ENCODE results near the gene KCND3. TPM values are rescaled to one million over a fixed set of nuclear protein-coding genes. Genes with fewer than 3 reads are reported as not detected.

KCND3 gene
- total RNA-seq, 2 experiments from 2014 or later, result not detected

- Mint-ChIP-seq H3K9me3 (no peaks in the 10 kb centered on the region), H3K4me3 (no peak overlapping the region)
These were observed 265.6 kb downstream of the KCND3 start for GRCh38 chr1:111723871-111724270.

GRCh38 chr1:111723091-111723806 is 266.2 kb downstream of the KCND3 start:
- Mint-ChIP-seq H3K27ac (no peak overlapping the region), H3K4me3 (no peak overlapping the region), H3K4me1 (peaks cover 11% of the 10 kb centered on the region), H3K9me3 (no peaks in the 10 kb centered on the region), H3K36me3 (no peaks in the 10 kb centered on the region), H3K27me3 (no peaks in the 10 kb centered on the region)
- DNase-seq, result no peak

More at GRCh38 chr1:111723871-111724270, 265.6 kb downstream of the KCND3 start:
- no peaks in the 10 kb centered on the region for H3K27me3 Mint-ChIP-seq
- DNase-seq, result no peak
- peaks cover 11% of the 10 kb centered on the region for H3K4me1 Mint-ChIP-seq
- no peaks in the 10 kb centered on the region for H3K36me3 Mint-ChIP-seq
- H3K27ac Mint-ChIP-seq, result no peak overlapping the region

GRCh38 chr1:111720977-111721786 is 268.3 kb downstream of the KCND3 start:
- no peak overlapping the region for H3K4me3 Mint-ChIP-seq
- H3K27ac Mint-ChIP-seq, result no peak overlapping the region
- peaks cover 6% of the 10 kb centered on the region for H3K36me3 Mint-ChIP-seq
- H3K9me3 Mint-ChIP-seq, result no peaks in the 10 kb centered on the region
- no peak for DNase-seq
- no peaks in the 10 kb centered on the region for H3K27me3 Mint-ChIP-seq
- peaks cover 14% of the 10 kb centered on the region for H3K4me1 Mint-ChIP-seq

Other genes with a start within 250 kb of the KCND3 start
- gene DDX20, start 233.8 kb downstream of the KCND3 start, total RNA-seq, result 10 to 100 TPM; 21.5 to 21.8 TPM